Prostate gland (tissue), 2 donors: ENCODE measurements around the gene KLF1. TPM values are rescaled to one million over a fixed set of nuclear protein-coding genes. Genes with fewer than 3 reads are reported as not detected.

Experiments used
- DNase-seq: peaks from one replicate; pipeline ENCODE4 v3.0.0-alpha.2; 2019; ENCODE audit warnings: low spot score
- H3K27ac ChIP-seq, 2 donors: fragments of 200-600 bp; sonication (generic); 2 replicates each; pipeline ENCODE4 v1.5.1; 2017 to 2019
- H3K27me3 ChIP-seq: fragments of 200-600 bp; sonication (generic); replicated peaks from 2 replicates; pipeline ENCODE4 v1.5.1; 2019; ENCODE audit not compliant: insufficient read depth
- H3K36me3 ChIP-seq, 2 donors: fragments of 200-600 bp; sonication (generic); 1 replicate in 1 of 2; 2 replicates in 1 of 2; pipeline versions ENCODE4 v1.5.1 to v1.8.1; 2017 to 2019
- H3K4me1 ChIP-seq: fragments of 200-600 bp; sonication (generic); replicated peaks from 2 replicates; pipeline ENCODE4 v1.5.1; 2019
- H3K4me3 ChIP-seq, 2 donors: fragments of 200-600 bp; sonication (generic); 2 replicates each; pipeline ENCODE4 v1.5.1; 2017 to 2019
- H3K9me3 ChIP-seq: fragments of 200-600 bp; sonication (generic); 2 replicates; pipeline ENCODE4 v1.5.1; 2017
- POLR2A ChIP-seq: fragments of 450-650 bp; IDR thresholded peaks from one replicate; pipeline ENCODE4 v1.6.1; 2016; ENCODE audit warnings: antibody characterized with exemption, mild to moderate bottlenecking
- POLR2AphosphoS5 ChIP-seq: sonication (generic); formaldehyde crosslinking; IDR thresholded peaks from one replicate; pipeline ENCODE4 v1.6.1; 2017; ENCODE audit warnings: antibody characterized with exemption
- WGBS: methylation state at CpG from one replicate; pipeline ENCODE4 v1.1.5; 2018; 5-methylcytosine and 5-hydroxymethylcytosine counted together
- intact Hi-C: fragments of 100-400 bp; cut with DNase I; formaldehyde crosslinking; loops from one replicate; pipeline ENCODE4 v1.14.2; 2022
- microRNA-seq: library from miRNA; unstranded; fragments of <30 nt; microRNA quantifications from one replicate; pipeline ENCODE4, GENCODE V29; 2016
- small RNA-seq, 2 donors: library from RNA; depleted of rRNA; stranded (forward); fragments of <200 nt; gene quantifications; one replicate each; pipeline ENCODE3, GENCODE V24; 2016
- total RNA-seq, 2 donors: library from RNA; depleted of rRNA; stranded (reverse); fragments of >200 nt; gene quantifications; one replicate each; pipeline ENCODE4 v1.1.0, GENCODE V29; 2016
- TF ChIP-seq, protein P1 (sequence below), 4 experiments: fragments of 200-600 bp in 2 of 4; fragments of 450-650 bp in 2 of 4; sonication (generic) in 2 of 4; IDR thresholded peaks; 1 replicate in 3 of 4; 2 replicates in 1 of 4; pipeline ENCODE4 v1.5.1; 2016 to 2019; ENCODE audit warnings: antibody characterized with exemption in 4 of 4, mild to moderate bottlenecking in 2 of 4, moderate library complexity in 2 of 4

KLF1 gene
- total RNA-seq, 2 donors from 2014 or later = not detected

DNA sequence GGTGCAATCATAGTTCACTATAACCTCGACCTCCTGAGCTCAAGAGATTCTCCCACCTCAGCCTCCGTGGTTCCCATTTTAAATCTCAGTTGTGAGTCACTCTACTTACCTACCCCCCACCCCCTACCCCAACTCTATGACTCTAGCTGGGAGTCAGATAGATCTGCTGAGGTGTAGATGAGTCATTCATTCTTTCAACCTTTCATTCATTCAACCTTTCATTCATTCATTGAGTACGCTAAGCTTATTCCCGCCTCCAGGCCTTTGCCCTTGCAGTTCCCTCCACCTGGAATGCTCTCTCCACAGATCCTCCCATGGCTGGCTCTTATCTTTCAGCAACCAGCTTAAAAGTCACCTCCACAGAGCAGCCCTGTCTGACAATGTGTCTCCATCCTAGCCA, 49.8 kb downstream of the KLF1 start:
- Histone ChIP-seq H3K27ac (no peak overlapping the region), H3K4me3 (no peak overlapping the region), H3K9me3 (no peaks in the 10 kb centered on the region), H3K4me1 (peaks cover 6% of the 10 kb centered on the region), H3K27me3 (peaks cover 32% of the 10 kb centered on the region), H3K36me3 (no peaks in the 10 kb centered on the region)
- no peak for TF ChIP-seq POLR2AphosphoS5
- TF ChIP-seq, protein P1, sequence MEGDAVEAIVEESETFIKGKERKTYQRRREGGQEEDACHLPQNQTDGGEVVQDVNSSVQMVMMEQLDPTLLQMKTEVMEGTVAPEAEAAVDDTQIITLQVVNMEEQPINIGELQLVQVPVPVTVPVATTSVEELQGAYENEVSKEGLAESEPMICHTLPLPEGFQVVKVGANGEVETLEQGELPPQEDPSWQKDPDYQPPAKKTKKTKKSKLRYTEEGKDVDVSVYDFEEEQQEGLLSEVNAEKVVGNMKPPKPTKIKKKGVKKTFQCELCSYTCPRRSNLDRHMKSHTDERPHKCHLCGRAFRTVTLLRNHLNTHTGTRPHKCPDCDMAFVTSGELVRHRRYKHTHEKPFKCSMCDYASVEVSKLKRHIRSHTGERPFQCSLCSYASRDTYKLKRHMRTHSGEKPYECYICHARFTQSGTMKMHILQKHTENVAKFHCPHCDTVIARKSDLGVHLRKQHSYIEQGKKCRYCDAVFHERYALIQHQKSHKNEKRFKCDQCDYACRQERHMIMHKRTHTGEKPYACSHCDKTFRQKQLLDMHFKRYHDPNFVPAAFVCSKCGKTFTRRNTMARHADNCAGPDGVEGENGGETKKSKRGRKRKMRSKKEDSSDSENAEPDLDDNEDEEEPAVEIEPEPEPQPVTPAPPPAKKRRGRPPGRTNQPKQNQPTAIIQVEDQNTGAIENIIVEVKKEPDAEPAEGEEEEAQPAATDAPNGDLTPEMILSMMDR (IDR thresholded peaks at IDR 0.05) = no peak
- no peak for TF ChIP-seq POLR2A
- intact Hi-C loops = loop anchor here (2.0 kb wide), 1 partner anchor 70 kb away; no protein-coding TSS in a partner anchor
- no peak for DNase-seq
- 83% methylated on average over 4 of the region's 4 CpGs for WGBS

DNA sequence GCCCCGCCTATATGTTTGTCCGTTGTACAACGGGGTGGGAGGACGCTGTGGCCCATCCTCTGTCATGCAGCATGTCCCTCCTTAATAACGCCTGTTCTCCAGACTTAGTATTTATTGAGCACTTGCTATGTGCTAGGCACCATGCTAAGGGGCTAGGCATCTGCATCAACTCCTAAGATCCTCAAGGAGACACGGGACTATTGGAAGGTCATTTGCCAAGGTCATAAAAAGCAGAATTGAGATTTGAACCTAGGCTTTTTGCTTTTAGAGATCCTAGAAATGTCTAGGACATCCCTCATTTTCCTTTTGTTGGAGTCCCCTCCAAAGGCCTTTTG, 50.5 kb downstream of the KLF1 start:
- intact Hi-C loops = loop anchor here (2.0 kb wide), 1 partner anchor 70 kb away; no protein-coding TSS in a partner anchor
- DNase-seq = no peak
- no peak for TF ChIP-seq POLR2A
- TF ChIP-seq, protein P1 (IDR thresholded peaks at IDR 0.05) = no peak
- no peak for TF ChIP-seq POLR2AphosphoS5
- H3K36me3 ChIP-seq = no peaks in the 10 kb centered on the region
- no peak overlapping the region for H3K4me3 ChIP-seq
- H3K9me3 ChIP-seq = no peaks in the 10 kb centered on the region
- H3K27ac ChIP-seq = no peak overlapping the region
- peaks cover 6% of the 10 kb centered on the region for H3K4me1 ChIP-seq
- 8% methylated on average over 6 of the region's 6 CpGs for WGBS
- peaks cover 32% of the 10 kb centered on the region for H3K27me3 ChIP-seq

DNA sequence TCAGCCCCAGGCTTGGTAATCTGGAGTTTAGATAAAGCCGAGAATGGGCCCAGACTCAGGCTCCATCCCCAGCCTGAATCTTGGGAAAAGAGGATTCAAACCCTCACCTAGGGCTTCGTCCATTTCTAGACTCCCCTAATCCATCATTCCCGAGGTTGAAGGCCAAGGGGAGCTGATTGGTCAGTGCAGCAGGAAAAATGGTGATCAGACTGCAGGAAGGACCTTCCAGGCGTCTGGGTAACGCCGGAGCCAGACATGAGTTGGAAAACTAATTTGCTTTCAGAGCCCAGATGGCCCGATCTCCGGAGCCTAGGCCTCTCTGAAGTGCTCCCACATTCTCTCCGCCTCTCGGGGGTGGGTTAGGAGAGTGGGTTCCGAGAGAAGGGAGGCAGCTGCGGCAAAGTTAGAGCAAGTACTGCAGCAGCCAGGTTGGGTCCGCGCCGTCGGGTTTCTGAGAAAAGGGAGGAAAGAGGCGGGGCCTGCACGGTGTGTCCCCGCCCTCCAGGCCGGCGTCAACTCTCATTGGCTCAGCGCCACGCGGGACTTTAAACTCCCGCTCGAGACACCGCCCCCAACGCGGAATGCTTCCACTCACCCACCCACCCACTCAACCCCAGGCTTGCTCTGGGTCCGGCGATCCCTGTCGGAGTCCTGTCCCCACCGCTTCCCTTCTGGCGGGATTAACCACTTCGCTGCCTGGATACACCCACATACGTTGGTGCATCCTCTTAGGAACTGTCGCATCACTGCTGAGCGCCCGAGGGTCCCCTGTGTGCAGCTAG, 51.8 kb downstream of the KLF1 start:
- intact Hi-C loops = no loop called here
- peaks cover 24% of the 10 kb centered on the region for H3K27me3 ChIP-seq

DNA sequence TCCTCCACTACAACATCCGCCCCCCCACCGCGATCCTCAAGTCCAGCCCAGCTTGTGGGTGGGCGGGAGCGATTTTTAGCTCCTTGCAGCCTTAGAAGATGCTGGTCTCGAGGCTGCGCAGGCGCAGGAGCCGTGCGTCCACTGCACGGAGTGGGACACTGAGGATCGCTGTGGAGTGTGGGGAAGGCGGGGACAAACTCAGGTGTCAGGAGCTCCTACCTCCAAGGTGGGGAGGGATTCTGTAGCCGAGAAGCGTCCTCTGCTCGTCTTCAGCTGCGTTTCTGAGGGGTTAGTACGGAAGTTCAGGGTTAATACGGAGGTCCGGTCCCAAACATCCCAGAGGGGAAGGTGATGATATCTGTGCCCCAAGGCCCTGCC, 52.4 kb downstream of the KLF1 start, which contains the start of gene RTBDN:
RTBDN (minus strand) TSS at position 14 of the 378 bp plus-strand sequence. CDS start 4,600 bp downstream, outside the sequence.
- H3K27me3 ChIP-seq = peaks cover 28% of the 10 kb centered on the region
- no peak for DNase-seq
- H3K27ac ChIP-seq = no peak within 1 kb of the TSS
- H3K9me3 ChIP-seq = no peaks in the 10 kb centered on the region
- H3K4me3 ChIP-seq = peak within 1 kb of the TSS; percentile 17 to 36
- TF ChIP-seq POLR2AphosphoS5 = no peak
- intact Hi-C loops = no loop called here
- peaks cover 6% of the 10 kb centered on the region for H3K4me1 ChIP-seq
- 5% methylated on average over 20 of the region's 20 CpGs for WGBS
- H3K36me3 ChIP-seq = no peaks in the 10 kb centered on the region

More for the DNA sequence above, 51.8 kb downstream of the KLF1 start:
- Histone ChIP-seq H3K36me3 (no peaks in the 10 kb centered on the region), H3K27ac (no peak overlapping the region), H3K4me1 (peaks cover 6% of the 10 kb centered on the region), H3K4me3 (no peak overlapping the region), H3K9me3 (no peaks in the 10 kb centered on the region)
- WGBS = 8% methylated on average over 38 of the region's 39 CpGs
- TF ChIP-seq POLR2AphosphoS5 = no peak
- TF ChIP-seq, protein P1 (IDR thresholded peaks at IDR 0.05) = no peak
- no peak for TF ChIP-seq POLR2A
- no peak for DNase-seq

Small RNAs within 50 kb of the gene (microRNA-seq; reads per million reads assigned to microRNA genes)
- gene MIR5695 = not detected
- not detected for gene MIR6794

Small RNAs within 50 kb of the gene (small RNA-seq; reads per million reads assigned to genes)
- 0 to 0.47 reads per million in 2 donors for gene MIR5695
- gene MIR6794 = 0 reads per million in 2 donors

Other genes with a start within 250 kb of the KLF1 start
- 10 to 100 TPM; 60.2 to 91.9 TPM for gene MAN2B1, start 220.5 kb downstream of the KLF1 start, total RNA-seq
- 10 to 100 TPM; 14.9 to 16.2 TPM for gene WDR83, start 220.4 kb downstream of the KLF1 start, total RNA-seq
- gene DHPS, start 205.3 kb downstream of the KLF1 start, total RNA-seq = 100 to 1,000 TPM; 140 to 178 TPM
- not detected for gene GNG14, start 199.2 kb downstream of the KLF1 start, total RNA-seq
- 10 to 100 TPM in 1 of 2 donors, 1 to 10 TPM in 1; 9.1 to 16.9 TPM for gene FBXW9, start 190.6 kb downstream of the KLF1 start, total RNA-seq
- 100 to 1,000 TPM in 1 of 2 donors, 10 to 100 TPM in 1; 50.1 to 123 TPM for gene TNPO2, start 163.3 kb downstream of the KLF1 start, total RNA-seq
- 100 to 1,000 TPM; 367 to 399 TPM for gene TRIR, start 152.5 kb downstream of the KLF1 start, total RNA-seq
- gene GET3, start 149.7 kb downstream of the KLF1 start, total RNA-seq = 10 to 100 TPM; 65.4 to 82.1 TPM
- under 1 TPM in 1 of 2 donors, not detected in 1; 0.91 TPM for gene BEST2, start 135.4 kb downstream of the KLF1 start, total RNA-seq
- gene HOOK2, start 111.6 kb downstream of the KLF1 start, total RNA-seq = 100 to 1,000 TPM in 1 of 2 donors, 10 to 100 TPM in 1; 49.6 to 126 TPM
- gene JUNB, start 95.7 kb downstream of the KLF1 start, total RNA-seq = 100 to 1,000 TPM; 173 to 290 TPM
- gene PRDX2, start 85.4 kb downstream of the KLF1 start, total RNA-seq = 100 to 1,000 TPM; 256 to 548 TPM
- gene THSD8, start 85.1 kb downstream of the KLF1 start, total RNA-seq = under 1 TPM in 1 of 2 donors, not detected in 1; 0.91 TPM
- gene RNASEH2A, start 80.6 kb downstream of the KLF1 start, total RNA-seq = 10 to 100 TPM in 1 of 2 donors, 1 to 10 TPM in 1; 8.7 to 11.5 TPM
- 1 to 10 TPM in 1 of 2 donors, not detected in 1; 1.1 TPM for gene RTBDN, start 52.6 kb downstream of the KLF1 start, total RNA-seq
- 1 to 10 TPM; 1.3 to 2.4 TPM for gene MAST1, start 48.7 kb downstream of the KLF1 start, total RNA-seq
- 10 to 100 TPM; 41.4 to 63.9 TPM for gene DNASE2, start 5.8 kb downstream of the KLF1 start, total RNA-seq
- 10 to 100 TPM; 66.4 to 81.7 TPM for gene GCDH, start 4.0 kb upstream of the KLF1 start, total RNA-seq
- gene SYCE2, start 32.1 kb upstream of the KLF1 start, total RNA-seq = 1 to 10 TPM in 1 of 2 donors, under 1 TPM in 1; 0.18 to 5.9 TPM
- gene FARSA, start 46.5 kb upstream of the KLF1 start, total RNA-seq = 10 to 100 TPM; 54.8 to 65.0 TPM
- gene CALR, start 51.4 kb upstream of the KLF1 start, total RNA-seq = 100 to 1,000 TPM; 532 to 980 TPM
- 100 to 1,000 TPM; 113 to 145 TPM for gene RAD23A, start 58.7 kb upstream of the KLF1 start, total RNA-seq
- 10 to 100 TPM; 29.9 to 58.7 TPM for gene GADD45GIP1, start 70.0 kb upstream of the KLF1 start, total RNA-seq
- 1 to 10 TPM in 1 of 2 donors, not detected in 1; 1.8 TPM for gene DAND5, start 82.4 kb upstream of the KLF1 start, total RNA-seq
- 100 to 1,000 TPM; 185 to 286 TPM for gene NFIX, start 108.3 kb upstream of the KLF1 start, total RNA-seq
- gene LYL1, start 215.7 kb upstream of the KLF1 start, total RNA-seq = 10 to 100 TPM in 1 of 2 donors, 1 to 10 TPM in 1; 4.6 to 13.3 TPM
- gene TRMT1, start 229.5 kb upstream of the KLF1 start, total RNA-seq = 10 to 100 TPM; 23.3 to 55.4 TPM
- 10 to 100 TPM; 52.4 to 91.9 TPM for gene NACC1, start 231.1 kb upstream of the KLF1 start, total RNA-seq